H1 (cell line): ENCODE results near the gene ZBED1. TPM values are rescaled to one million over a fixed set of nuclear protein-coding genes. Genes with fewer than 3 reads are reported as not detected.
A peak's percentile ranks its signal among the peaks of the same experiment; 100 is the strongest.

Experiments
- CTCF ChIA-PET: fragments of 300-600 bp; sonication (Branson Sonifier 250); formaldehyde crosslinking; loops from one replicate; lab custom pipeline; 2021; ENCODE audit not compliant: partially characterized antibody; lab: Charles Lee
- POLR2A ChIA-PET: fragments of 300-600 bp; sonication (Branson Sonifier 250); formaldehyde crosslinking; loops from one replicate; lab custom pipeline; 2021; ENCODE audit warnings: inconsistent platforms; ENCODE audit not compliant: partially characterized antibody; lab: Charles Lee
- DNase-seq, 2 experiments: peaks; one replicate each; pipeline versions ENCODE4 v3.0.0 to v3.0.0-alpha.2; 2010 to 2022; ENCODE audit warnings: low spot score in 2 of 2, low read depth in 1 of 2, mixed read lengths in 1 of 2
- FAIRE-seq: peaks from 2 replicates; lab custom pipeline; 2011; peaks lifted over from hg19 to GRCh38; lab: Jason Lieb, UNC
- H2AFZ ChIP-seq: 2 replicates; pipeline ENCODE4 v1.8.1; 2012; ENCODE audit warnings: low read length, inconsistent platforms
- H2AK5ac ChIP-seq: 2 replicates; pipeline ENCODE4 v1.6.1; 2013; ENCODE audit warnings: low read depth, low read length
- H2BK120ac ChIP-seq: replicated peaks from 2 replicates; pipeline ENCODE3; 2013; ENCODE audit warnings: low read depth, low read length, inconsistent platforms
- H2BK12ac ChIP-seq: 2 replicates; pipeline ENCODE4 v1.6.1; 2013; ENCODE audit warnings: low read depth, low read length
- H2BK15ac ChIP-seq: 2 replicates; pipeline ENCODE4 v1.6.1; 2013; ENCODE audit warnings: low read length
- H2BK20ac ChIP-seq: 2 replicates; pipeline ENCODE4 v1.6.1; 2013; ENCODE audit warnings: low read length
- H2BK5ac ChIP-seq: 2 replicates; pipeline ENCODE4 v1.6.1; 2013; ENCODE audit warnings: low read depth, low read length
- H3K14ac ChIP-seq: 2 replicates; pipeline ENCODE4 v1.6.1; 2013; ENCODE audit warnings: inconsistent platforms; ENCODE audit not compliant: insufficient read length
- H3K18ac ChIP-seq: 2 replicates; pipeline ENCODE4 v1.6.1; 2013; ENCODE audit warnings: low read length; ENCODE audit errors: extremely low read depth
- H3K23ac ChIP-seq: 2 replicates; pipeline ENCODE4 v1.6.1; 2013; ENCODE audit warnings: inconsistent platforms; ENCODE audit not compliant: insufficient read length
- H3K23me2 ChIP-seq: 2 replicates; pipeline ENCODE4 v1.6.1; 2013; ENCODE audit warnings: low read depth, low read length
- H3K27ac ChIP-seq: 2 replicates; pipeline ENCODE4 v1.6.1; 2011; ENCODE audit warnings: low read depth, low read length, inconsistent platforms
- H3K27me3 ChIP-seq, 4 experiments: replicated peaks in 1 of 4; 1 replicate in 1 of 4; 2 replicates in 3 of 4; pipeline versions ENCODE4 v1.6.1 to v1.8.1; 2011 to 2013; ENCODE audit warnings: low read length in 3 of 4, mild to moderate bottlenecking in 3 of 4, inconsistent platforms in 2 of 4, mixed read lengths in 2 of 4, moderate library complexity in 1 of 4; ENCODE audit not compliant: control insufficient read depth in 3 of 4, insufficient read depth in 3 of 4; ENCODE audit errors: extremely low read depth in 1 of 4
- H3K36me3 ChIP-seq, 4 experiments: 2 replicates each; pipeline versions ENCODE4 v1.6.1 to v1.8.1; 2011 to 2013; ENCODE audit warnings: mild to moderate bottlenecking in 4 of 4, low read length in 3 of 4, moderate library complexity in 2 of 4, control low read depth in 1 of 4, inconsistent platforms in 1 of 4; ENCODE audit not compliant: insufficient read depth in 4 of 4, control insufficient read depth in 2 of 4
- H3K4ac ChIP-seq: replicated peaks from 2 replicates; pipeline ENCODE3; 2013; ENCODE audit warnings: low read length, low read depth, mixed read lengths, inconsistent platforms; ENCODE audit not compliant: insufficient read length
- H3K4me1 ChIP-seq, 4 experiments: replicated peaks in 1 of 4; 1 replicate in 1 of 4; 2 replicates in 3 of 4; pipeline versions ENCODE4 v1.6.1 to v1.8.1; 2011 to 2013; ENCODE audit warnings: low read length in 3 of 4, inconsistent platforms in 2 of 4, mixed read lengths in 1 of 4; ENCODE audit not compliant: insufficient read depth in 4 of 4, control insufficient read depth in 3 of 4
- H3K4me2 ChIP-seq, 2 experiments: 2 replicates each; pipeline versions ENCODE4 v1.6.1 to v1.8.1; 2011 to 2013; ENCODE audit warnings: low read depth in 2 of 2, low read length in 2 of 2, control low read depth in 1 of 2, inconsistent platforms in 1 of 2, mild to moderate bottlenecking in 1 of 2; ENCODE audit not compliant: insufficient read depth in 1 of 2
- H3K4me3 ChIP-seq, 4 experiments: fragments of 200-600, 300-600 bp in 1 of 4; sonication (generic), shearing (Covaris generic), sonication (Bioruptor Twin) in 1 of 4; 2 replicates each; pipeline versions ENCODE4 v1.5.1 to v1.8.1; 2011 to 2016; ENCODE audit warnings: low read length in 4 of 4, low read depth in 3 of 4, control low read depth in 2 of 4, inconsistent platforms in 2 of 4, mild to moderate bottlenecking in 2 of 4, mixed read lengths in 1 of 4, moderate library complexity in 1 of 4; ENCODE audit not compliant: insufficient read depth in 2 of 4; ENCODE audit errors: extremely low read depth in 1 of 4
- H3K56ac ChIP-seq: replicated peaks from 2 replicates; pipeline ENCODE3; 2013; ENCODE audit warnings: low read depth, mild to moderate bottlenecking, mixed read lengths, low read length, inconsistent platforms; ENCODE audit not compliant: insufficient read length
- H3K79me1 ChIP-seq: 2 replicates; pipeline ENCODE4 v1.6.1; 2013; ENCODE audit warnings: low read depth, low read length, control low read depth
- H3K79me2 ChIP-seq, 2 experiments: 2 replicates each; pipeline versions ENCODE4 v1.6.1 to v1.8.1; 2012 to 2013; ENCODE audit warnings: low read length in 2 of 2, mild to moderate bottlenecking in 2 of 2, inconsistent platforms in 1 of 2; ENCODE audit not compliant: insufficient read depth in 2 of 2, control insufficient read depth in 1 of 2
- H3K9ac ChIP-seq, 4 experiments: replicated peaks in 1 of 4; 1 replicate in 1 of 4; 2 replicates in 3 of 4; pipeline versions ENCODE4 v1.6.1 to v1.8.1; 2011 to 2013; ENCODE audit warnings: low read depth in 3 of 4, low read length in 3 of 4, control low read depth in 2 of 4, mild to moderate bottlenecking in 2 of 4, moderate library complexity in 2 of 4, inconsistent platforms in 1 of 4; ENCODE audit errors: extremely low read depth in 1 of 4
- H3K9me3 ChIP-seq, 2 experiments: 2 replicates each; pipeline versions ENCODE4 v1.6.1 to v1.8.1; 2012 to 2013; ENCODE audit warnings: mild to moderate bottlenecking in 2 of 2, moderate library complexity in 2 of 2, control low read depth in 1 of 2, inconsistent platforms in 1 of 2, low read depth in 1 of 2, low read length in 1 of 2, mixed read lengths in 1 of 2; ENCODE audit not compliant: insufficient read depth in 2 of 2
- H4K20me1 ChIP-seq, 2 experiments: replicated peaks in 1 of 2; 2 replicates each; pipeline versions ENCODE3 to v1.8.1; 2011 to 2013; ENCODE audit warnings: inconsistent platforms in 2 of 2, low read length in 2 of 2, mild to moderate bottlenecking in 1 of 2; ENCODE audit not compliant: insufficient read depth in 2 of 2, control insufficient read depth in 1 of 2
- H4K5ac ChIP-seq: 2 replicates; pipeline ENCODE4 v1.6.1; 2013; ENCODE audit warnings: low read length, low read depth, mixed read lengths, inconsistent platforms; ENCODE audit not compliant: insufficient read length
- H4K8ac ChIP-seq: 2 replicates; pipeline ENCODE4 v1.8.0; 2013; ENCODE audit warnings: mild to moderate bottlenecking, moderate library complexity, low read length, inconsistent platforms; ENCODE audit not compliant: insufficient read depth; ENCODE audit errors: extremely low read depth
- H4K91ac ChIP-seq: replicated peaks from 2 replicates; pipeline ENCODE3; 2013; ENCODE audit warnings: low read length, mixed read lengths, inconsistent platforms; ENCODE audit not compliant: insufficient read length
- CBX5 ChIP-seq: fragments of 300-800, 300-1000 bp; sonication (generic); IDR thresholded peaks from 2 replicates; pipeline ENCODE4 v1.7.1; 2016; ENCODE audit warnings: antibody characterized with exemption, low read length, low read depth
- E2F6 ChIP-seq: IDR thresholded peaks from 2 replicates; pipeline ENCODE4 v1.6.1; 2012; ENCODE audit warnings: inconsistent platforms
- KDM4A ChIP-seq: IDR thresholded peaks from one replicate; pipeline ENCODE4 v1.7.1; 2012; ENCODE audit warnings: low read depth, mild to moderate bottlenecking, moderate library complexity, low read length, inconsistent platforms; ENCODE audit not compliant: severe bottlenecking
- MAX ChIP-seq: IDR thresholded peaks from 2 replicates; pipeline ENCODE4 v1.6.1; 2012; ENCODE audit warnings: inconsistent platforms
- SP1 ChIP-seq: IDR thresholded peaks from 2 replicates; pipeline ENCODE4 v1.6.1; 2011; ENCODE audit warnings: low read depth, low read length
- TAF7 ChIP-seq: optimal IDR thresholded peaks from 2 replicates; pipeline ENCODE3; 2011; ENCODE audit warnings: low read depth, mild to moderate bottlenecking, inconsistent platforms, low read length, moderate library complexity, borderline replicate concordance
- WGBS, 2 experiments: shearing (Covaris generic) in 1 of 2; methylation state at CpG; one replicate each; pipeline versions ENCODE4 v1.1.6 to v1.1.7; 2013 to 2015; ENCODE audit warnings: low lambda C conversion rate in 2 of 2, mixed read lengths in 2 of 2, inconsistent platforms in 1 of 2, low coverage in 1 of 2, missing lambda C conversion rate in 1 of 2; ENCODE audit not compliant: insufficient replicate concordance in 2 of 2, insufficient coverage in 1 of 2, insufficient read length in 1 of 2; ENCODE audit errors: extremely low coverage in 1 of 2, missing lambda C conversion rate in 1 of 2; 5-methylcytosine and 5-hydroxymethylcytosine counted together
- polyA plus RNA-seq, 7 experiments: library from polyadenylated mRNA; depleted of rRNA in 3 of 7; stranded (reverse) in 5 of 7; unstranded in 2 of 7; fragments of >200 nt in 5 of 7; fragments of 200-250 nt in 2 of 7; gene quantifications; 1 replicate in 5 of 7; 2 replicates in 1 of 7; 4 replicates in 1 of 7; pipeline versions ENCODE4 v1.2.1 to v1.2.3, GENCODE V29; 2011 to 2013; ENCODE audit warnings: missing spikeins in 2 of 7, mixed read lengths in 2 of 7
- total RNA-seq: library from RNA; stranded (reverse); fragmentation: NEBNext Ultra II Directional; extraction: Animal tissue kit (Norgen Biotek cat#: 25700); gene quantifications from 2 replicates; pipeline ENCODE4 v1.2.1, GENCODE V29; 2021

Gene ZBED1
- total and polyA plus RNA-seq, 2 of the 8 experiments (the other 6 are each of a cell fraction or from before 2014, with no cell fraction given), result 28.5 to 45.8 TPM

GRCh38 chrX:2464677-2465166, 36.1 kb downstream of the ZBED1 start:
- no peak overlapping the region for H2BK20ac ChIP-seq
- H3K36me3 ChIP-seq, result peaks cover 0 to 33% (median 12%) of the 10 kb centered on the region in 4 experiments; a peak in 4 of 8 replicates
- H3K4me3 ChIP-seq, result no peak overlapping the region
- TF ChIP-seq E2F6, result no peak
- no peak for TF ChIP-seq KDM4A
- peak; percentile 39; the same call in 1 of the 2 replicates for TF ChIP-seq MAX
- TF ChIP-seq CBX5, result no peak
- peak; percentile 14; the same call in 1 of the 2 replicates for TF ChIP-seq SP1
- no peak for TF ChIP-seq TAF7
- no peak overlapping the region; a peak in 1 of 7 replicates for H3K9ac ChIP-seq
- peaks cover 5 to 83% of the 10 kb centered on the region in 2 experiments for H3K79me2 ChIP-seq
- DNase-seq (no peak), FAIRE-seq (no peak)
- POLR2A ChIA-PET, result no interaction called here
- H2BK120ac ChIP-seq, result no peak overlapping the region
- H3K79me1 ChIP-seq, result peaks cover 13% of the 10 kb centered on the region
- H4K8ac ChIP-seq, result no peak overlapping the region
- no peak overlapping the region for H2BK5ac ChIP-seq
- H3K4me2 ChIP-seq, result no peak overlapping the region; a peak in 1 of 4 replicates
- no peak overlapping the region for H4K91ac ChIP-seq
- no peak overlapping the region for H2BK15ac ChIP-seq
- no peak overlapping the region for H4K5ac ChIP-seq
- no peak overlapping the region for H3K14ac ChIP-seq
- H4K20me1 ChIP-seq, result peaks cover 0 to 1% of the 10 kb centered on the region in 2 experiments
- peaks cover 47 to 55% of the 10 kb centered on the region in 2 experiments for H3K9me3 ChIP-seq
- no peak overlapping the region for H3K27ac ChIP-seq
- H3K23ac ChIP-seq, result no peak overlapping the region
- WGBS, 2 experiments, result 91% methylated on average over 15 of the region's 15 CpGs; no CpG with 5 or more reads in 1 of the 2 experiments
- no peak overlapping the region for H2AFZ ChIP-seq
- H2BK12ac ChIP-seq, result no peak overlapping the region
- H3K4me1 ChIP-seq, result peaks cover 0 to 10% (median 2%) of the 10 kb centered on the region in 4 experiments; a peak in 4 of 7 replicates
- H2AK5ac ChIP-seq, result no peak overlapping the region
- H3K23me2 ChIP-seq, result no peaks in the 10 kb centered on the region
- no peaks in the 10 kb centered on the region; a peak in 1 of 7 replicates for H3K27me3 ChIP-seq
- H3K56ac ChIP-seq, result no peak overlapping the region
- CTCF ChIA-PET, result no interaction called here
- no peak overlapping the region for H3K18ac ChIP-seq
- H3K4ac ChIP-seq, result no peak overlapping the region
